ENCODE results near the gene TUBGCP3. TPM values are rescaled to one million over a fixed set of nuclear protein-coding genes. Genes with fewer than 3 reads are reported as not detected.

The TUBGCP3 gene
- total and polyA plus RNA-seq, 12 donors, result 12.2 to 34.0 (median 21.5) TPM

- Histone ChIP-seq H3K27me3 (peaks cover 27% of the 10 kb centered on the region), H3K9me3 (replicated peaks in 1 of 3) (no peaks in the 10 kb centered on the region), H3K4me1 (replicated peaks in 1 of 2) (no peaks in the 10 kb centered on the region), H3K36me3 (replicated peaks in 1 of 2) (no peaks in the 10 kb centered on the region), H3K27ac (no peak overlapping the region), H3K4me3 (no peak overlapping the region)
- intact Hi-C loops (cut with DNase I), result loop anchor here in 1 of 2 donors (10.0 kb wide), 1 partner anchor 972 kb away; no protein-coding TSS in a partner anchor
- DNase-seq, result peak in 1 of 7 donors; percentile 11
- TF ChIP-seq POLR2A (IDR thresholded peaks at IDR 0.05), result no peak
- TF ChIP-seq, protein P1, sequence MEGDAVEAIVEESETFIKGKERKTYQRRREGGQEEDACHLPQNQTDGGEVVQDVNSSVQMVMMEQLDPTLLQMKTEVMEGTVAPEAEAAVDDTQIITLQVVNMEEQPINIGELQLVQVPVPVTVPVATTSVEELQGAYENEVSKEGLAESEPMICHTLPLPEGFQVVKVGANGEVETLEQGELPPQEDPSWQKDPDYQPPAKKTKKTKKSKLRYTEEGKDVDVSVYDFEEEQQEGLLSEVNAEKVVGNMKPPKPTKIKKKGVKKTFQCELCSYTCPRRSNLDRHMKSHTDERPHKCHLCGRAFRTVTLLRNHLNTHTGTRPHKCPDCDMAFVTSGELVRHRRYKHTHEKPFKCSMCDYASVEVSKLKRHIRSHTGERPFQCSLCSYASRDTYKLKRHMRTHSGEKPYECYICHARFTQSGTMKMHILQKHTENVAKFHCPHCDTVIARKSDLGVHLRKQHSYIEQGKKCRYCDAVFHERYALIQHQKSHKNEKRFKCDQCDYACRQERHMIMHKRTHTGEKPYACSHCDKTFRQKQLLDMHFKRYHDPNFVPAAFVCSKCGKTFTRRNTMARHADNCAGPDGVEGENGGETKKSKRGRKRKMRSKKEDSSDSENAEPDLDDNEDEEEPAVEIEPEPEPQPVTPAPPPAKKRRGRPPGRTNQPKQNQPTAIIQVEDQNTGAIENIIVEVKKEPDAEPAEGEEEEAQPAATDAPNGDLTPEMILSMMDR (IDR thresholded peaks at IDR 0.05), result no peak
- 57 to 88% (median 71%) methylated on average over 6 to 12 of the region's 12 CpGs for WGBS, 4 donors
These were observed 141.5 kb downstream of the TUBGCP3 start for GRCh38 chr13:112446347-112446861.

DNA sequence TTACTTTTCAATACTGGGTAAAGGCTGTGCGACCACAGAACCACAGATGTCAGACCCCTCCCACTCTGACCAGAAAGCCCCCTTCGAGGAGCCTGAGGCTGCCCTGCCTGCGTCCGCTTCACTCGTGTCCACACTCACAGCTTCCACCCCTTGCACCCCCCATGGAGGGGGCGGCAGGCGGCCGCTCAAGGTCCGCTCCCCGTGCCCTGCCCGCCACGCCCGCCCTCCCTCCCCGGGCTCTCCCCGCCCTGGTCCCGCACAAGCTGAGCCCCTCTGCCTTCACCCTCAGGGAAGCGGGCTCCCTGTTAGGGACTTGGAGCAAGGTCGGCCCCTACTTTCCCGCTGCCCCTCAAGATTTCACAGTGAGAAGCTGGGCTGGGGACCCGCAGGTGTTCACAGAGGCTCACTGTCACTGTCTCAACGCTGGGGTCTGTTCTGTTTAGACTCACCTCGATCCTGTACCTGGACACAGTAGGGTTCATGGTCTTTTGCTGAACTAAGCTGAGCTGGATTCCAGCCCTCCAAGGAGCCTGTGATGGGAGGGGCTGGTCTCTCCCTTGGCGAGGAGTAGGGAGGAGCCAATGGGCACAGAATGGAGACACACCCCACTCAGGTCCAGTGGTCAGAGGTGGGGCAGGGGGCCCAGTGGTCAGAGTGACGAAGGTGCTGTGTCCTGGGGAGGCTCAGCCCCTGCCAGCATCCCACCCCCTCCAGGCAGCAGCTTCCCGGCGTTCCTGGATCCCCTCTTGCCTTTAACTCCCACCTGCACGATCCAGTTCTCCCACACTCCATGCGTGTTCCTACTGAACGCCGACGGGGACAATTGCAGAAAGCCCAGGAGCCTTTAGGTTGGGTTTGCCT is 142.3 kb downstream of the TUBGCP3 start:
- no peaks in the 10 kb centered on the region for H3K36me3 ChIP-seq (replicated peaks in 1 of 2)
- no peak for TF ChIP-seq POLR2A (IDR thresholded peaks at IDR 0.05)
- TF ChIP-seq, protein P1 (IDR thresholded peaks at IDR 0.05), result no peak
- H3K4me1 ChIP-seq (replicated peaks in 1 of 2), result no peaks in the 10 kb centered on the region
- H3K27ac ChIP-seq, result no peak overlapping the region
- no peak overlapping the region for H3K4me3 ChIP-seq
- 56 to 63% (median 61%) methylated on average over 9 to 31 of the region's 31 CpGs for WGBS, 4 donors
- intact Hi-C loops (cut with DNase I), result loop anchor here (2.0 to 10.0 kb wide), 2 partner anchors 971 kb away; no protein-coding TSS in a partner anchor
- peaks cover 30% of the 10 kb centered on the region for H3K27me3 ChIP-seq
- DNase-seq, result peak in 1 of 7 donors; percentile 14
- H3K9me3 ChIP-seq (replicated peaks in 1 of 3), result no peaks in the 10 kb centered on the region

- peak in 2 of 7 donors; percentile 11 to 39 for DNase-seq
- peaks cover 30% of the 10 kb centered on the region for H3K27me3 ChIP-seq
- 66 to 79% (median 73%) methylated on average over 13 to 42 of the region's 42 CpGs for WGBS, 4 donors
These were observed 143.2 kb downstream of the TUBGCP3 start for GRCh38 chr13:112444416-112445399.

More at GRCh38 chr13:112444416-112445399, 143.2 kb downstream of the TUBGCP3 start:
- Histone ChIP-seq H3K27ac (no peak overlapping the region), H3K4me1 (replicated peaks in 1 of 2) (no peaks in the 10 kb centered on the region), H3K4me3 (no peak overlapping the region), H3K36me3 (replicated peaks in 1 of 2) (no peaks in the 10 kb centered on the region), H3K9me3 (replicated peaks in 1 of 3) (no peaks in the 10 kb centered on the region)
- intact Hi-C loops (cut with DNase I), result loop anchor here (2.0 to 10.0 kb wide), 2 partner anchors 970 kb away; no protein-coding TSS in a partner anchor
- no peak for TF ChIP-seq POLR2A (IDR thresholded peaks at IDR 0.05)
- TF ChIP-seq, protein P1 (IDR thresholded peaks at IDR 0.05), result no peak
